HCT116 (cell line): ENCODE data around the gene PREX1. TPM values are rescaled to one million over a fixed set of nuclear protein-coding genes. Genes with fewer than 3 reads are reported as not detected.

Source experiments
- ATAC-seq: fragments of 200-7000 bp; cut with Tn5 transposase; 2 replicates; pipeline ENCODE4 v1.9.1; 2020; ENCODE audit warnings: mild to moderate bottlenecking, moderate library complexity
- BruUV-seq: library from RNA; stranded (reverse); fragments of 400-500 nt; replicated peaks from 2 replicates; lab custom pipeline; 2021; lab: Mats Ljungman, UMichigan
- CTCF ChIA-PET: fragments of 300-600 bp; sonication (Branson Sonifier 250); formaldehyde crosslinking; loops from one replicate; lab custom pipeline; 2021; ENCODE audit warnings: antibody characterized with exemption; lab: Charles Lee
- POLR2A ChIA-PET: fragments of 300-600, 350-600 bp; sonication (Branson Sonifier 250); formaldehyde crosslinking; loops from one replicate; lab custom pipeline; 2021; ENCODE audit warnings: antibody characterized with exemption; lab: Charles Lee
- RAD21 ChIA-PET, 2 experiments: fragments of 300-600 bp; sonication (Branson Sonifier 250); formaldehyde crosslinking; loops; one replicate each; lab custom pipeline; 2023; ENCODE audit warnings: low total read pairs in 2 of 2; ENCODE audit not compliant: uncharacterized antibody in 2 of 2, unreplicated experiment in 2 of 2, low non-redundant PET in 1 of 2; lab: Charles Lee
- DNase-seq: peaks from one replicate; pipeline ENCODE4 v3.0.0-alpha.2; 2010; ENCODE audit warnings: low read depth, low spot score
- H2AFZ ChIP-seq: fragments of 200-600 bp; shearing (Covaris generic), sonication (generic); 2 replicates; pipeline ENCODE4 v1.6.1; 2017; ENCODE audit warnings: low read depth, mixed run types, mixed read lengths, antibody characterized with exemption, low read length; ENCODE audit not compliant: poor library complexity, severe bottlenecking
- H3K27ac ChIP-seq: 2 replicates; pipeline ENCODE4 v1.5.1; 2012; ENCODE audit warnings: low read depth, low read length
- H3K27me3 ChIP-seq: fragments of 200-600 bp; sonication (generic); 2 replicates; pipeline ENCODE4 v1.6.1; 2016; ENCODE audit warnings: mixed run types, low read length, mixed read lengths; ENCODE audit not compliant: insufficient read depth
- H3K36me3 ChIP-seq, 2 experiments: fragments of 200-500 bp in 1 of 2; fragments of 200-600 bp in 1 of 2; sonication (Bioruptor generic) in 1 of 2; sonication (generic) in 1 of 2; 2 replicates each; pipeline versions ENCODE4 v1.5.1 to v1.6.1; 2014 to 2016; ENCODE audit warnings: low read length in 2 of 2, inconsistent platforms in 1 of 2, mixed read lengths in 1 of 2, mixed run types in 1 of 2; ENCODE audit not compliant: insufficient read depth in 2 of 2, control insufficient read depth in 1 of 2
- H3K4me1 ChIP-seq, 2 experiments: fragments of 200-600 bp in 1 of 2; sonication (generic) in 1 of 2; 2 replicates each; pipeline versions ENCODE4 v1.5.1 to v1.6.1; 2012 to 2017; ENCODE audit warnings: low read length in 2 of 2, inconsistent platforms in 1 of 2, mild to moderate bottlenecking in 1 of 2, mixed read lengths in 1 of 2, mixed run types in 1 of 2, moderate library complexity in 1 of 2; ENCODE audit not compliant: insufficient read depth in 2 of 2, control insufficient read depth in 1 of 2
- H3K4me2 ChIP-seq: fragments of 200-600 bp; sonication (generic); 2 replicates; pipeline ENCODE4 v1.6.1; 2017; ENCODE audit warnings: mixed run types, low read length, mixed read lengths
- H3K4me3 ChIP-seq, 2 experiments: fragments of 200-600 bp in 1 of 2; sonication (generic) in 1 of 2; replicated peaks in 1 of 2; 2 replicates each; pipeline ENCODE4 v1.5.1; 2011 to 2016; ENCODE audit warnings: low read length in 2 of 2, control low read depth in 1 of 2, low read depth in 1 of 2, mild to moderate bottlenecking in 1 of 2, mixed read lengths in 1 of 2, mixed run types in 1 of 2
- H3K79me2 ChIP-seq: fragments of 200-600 bp; sonication (generic); 2 replicates; pipeline ENCODE4 v1.6.1; 2017; ENCODE audit warnings: mild to moderate bottlenecking, mixed run types, low read length, moderate library complexity, mixed read lengths; ENCODE audit not compliant: insufficient read depth
- H3K9ac ChIP-seq: fragments of 200-600 bp; sonication (generic); 2 replicates; pipeline ENCODE4 v1.6.1; 2016; ENCODE audit warnings: low read length, mixed read lengths
- H3K9me2 ChIP-seq: fragments of 200-600 bp; sonication (generic), shearing (Covaris generic); 2 replicates; pipeline ENCODE4 v1.6.1; 2017; ENCODE audit warnings: mixed run types, mild to moderate bottlenecking, moderate library complexity; ENCODE audit not compliant: insufficient read depth
- H3K9me3 ChIP-seq, 2 experiments: fragments of 200-500 bp in 1 of 2; fragments of 200-600 bp in 1 of 2; sonication (Bioruptor generic) in 1 of 2; sonication (generic) in 1 of 2; 2 replicates each; pipeline ENCODE4 v1.6.1; 2014 to 2017; ENCODE audit warnings: low read length in 2 of 2, mixed read lengths in 2 of 2, inconsistent platforms in 1 of 2, low read depth in 1 of 2, mild to moderate bottlenecking in 1 of 2, mixed run types in 1 of 2, moderate library complexity in 1 of 2; ENCODE audit not compliant: control insufficient read depth in 1 of 2, insufficient read depth in 1 of 2
- H4K20me1 ChIP-seq: fragments of 200-600 bp; sonication (generic), shearing (Covaris generic); 2 replicates; pipeline ENCODE4 v1.6.1; 2017; ENCODE audit warnings: mixed run types, mild to moderate bottlenecking, moderate library complexity; ENCODE audit not compliant: insufficient read depth
- ATF3 ChIP-seq: IDR thresholded peaks from 2 replicates; pipeline ENCODE4 v1.6.1; 2012
- CBX3 ChIP-seq: IDR thresholded peaks from 2 replicates; pipeline ENCODE4 v1.6.1; 2012; ENCODE audit warnings: low read depth
- CEBPB ChIP-seq: IDR thresholded peaks from 2 replicates; pipeline ENCODE4 v1.6.1; 2012; ENCODE audit warnings: low read depth
- CTCF ChIP-seq, 3 experiments: fragments of 200-600 bp in 1 of 3; sonication (generic) in 1 of 3; IDR thresholded peaks in 2 of 3; conservative IDR thresholded peaks in 1 of 3; 2 replicates each; pipeline ENCODE4 v1.5.1; 2012 to 2017; ENCODE audit warnings: low read depth in 2 of 3, low read length in 2 of 3, antibody characterized with exemption in 1 of 3, borderline replicate concordance in 1 of 3, control low read depth in 1 of 3, mild to moderate bottlenecking in 1 of 3, mixed read lengths in 1 of 3, mixed run types in 1 of 3, moderate library complexity in 1 of 3; ENCODE audit not compliant: insufficient read depth in 1 of 3
- ELF1 ChIP-seq: IDR thresholded peaks from 2 replicates; pipeline ENCODE4 v1.6.1; 2012; ENCODE audit warnings: low read depth, borderline replicate concordance
- EZH2phosphoT487 ChIP-seq: fragments of 200-600 bp; IDR thresholded peaks from 2 replicates; pipeline ENCODE4 v1.6.1; 2018; ENCODE audit warnings: antibody characterized with exemption, borderline replicate concordance
- FOSL1 ChIP-seq: IDR thresholded peaks from 2 replicates; pipeline ENCODE4 v1.6.1; 2012; ENCODE audit warnings: low read depth
- JUND ChIP-seq: IDR thresholded peaks from 2 replicates; pipeline ENCODE4 v1.6.1; 2012
- MAX ChIP-seq: IDR thresholded peaks from 2 replicates; pipeline ENCODE4 v1.6.1; 2012
- POLR2A ChIP-seq: IDR thresholded peaks from 2 replicates; pipeline ENCODE4 v1.7.0; 2011; ENCODE audit warnings: borderline replicate concordance; ENCODE audit not compliant: insufficient read depth, insufficient read length; ENCODE audit errors: extremely low read depth
- POLR2AphosphoS5 ChIP-seq: IDR thresholded peaks from 2 replicates; pipeline ENCODE4 v1.6.1; 2011; ENCODE audit warnings: mild to moderate bottlenecking, low read depth, low read length, moderate library complexity
- RAD21 ChIP-seq: IDR thresholded peaks from 2 replicates; pipeline ENCODE4 v1.6.1; 2012; ENCODE audit warnings: low read depth, mild to moderate bottlenecking
- REST ChIP-seq: IDR thresholded peaks from 2 replicates; pipeline ENCODE4 v1.6.1; 2012; ENCODE audit warnings: low read depth
- SIN3A ChIP-seq: IDR thresholded peaks from 2 replicates; pipeline ENCODE4 v1.6.1; 2012; ENCODE audit warnings: low read depth
- ZBTB33 ChIP-seq: IDR thresholded peaks from 2 replicates; pipeline ENCODE4 v1.6.1; 2011; ENCODE audit warnings: mild to moderate bottlenecking, low read length, moderate library complexity; ENCODE audit not compliant: insufficient replicate concordance; ENCODE audit errors: extremely low read depth
- ZNF274 ChIP-seq: fragments of 200-500 bp; sonication (Bioruptor generic); IDR thresholded peaks from 2 replicates; pipeline ENCODE4 v1.6.1; 2014; ENCODE audit warnings: mild to moderate bottlenecking, low read depth, low read length, inconsistent platforms
- intact Hi-C: fragments of 100-400 bp; cut with micrococcal nuclease; formaldehyde crosslinking; loops from 2 replicates; pipeline ENCODE4 v1.10.0; 2022
- total RNA-seq: library from RNA; stranded (reverse); gene quantifications from one replicate; pipeline ENCODE4 v1.2.1, GENCODE V29; 2021; ENCODE audit not compliant: unreplicated experiment

The PREX1 gene
- total RNA-seq, 1 experiment from 2014 or later, result 6.1 TPM

- Histone ChIP-seq H4K20me1 (no peaks in the 10 kb centered on the region), H3K4me3 (no peak overlapping the region), H3K36me3 (no peaks in the 10 kb centered on the region), H3K27ac (no peak overlapping the region), H3K9me2 (no peaks in the 10 kb centered on the region), H3K9ac (no peak overlapping the region), H3K4me2 (no peak overlapping the region), H2AFZ (no peak overlapping the region), H3K79me2 (no peaks in the 10 kb centered on the region), H3K27me3 (peaks cover 2% of the 10 kb centered on the region; the same call in 1 of the 2 replicates), H3K9me3 (no peaks in the 10 kb centered on the region), H3K4me1 (no peaks in the 10 kb centered on the region; a peak in 1 of 4 replicates)
- POLR2A ChIA-PET, result no interaction called here
- intact Hi-C loops, result no loop called here
- RAD21 ChIA-PET, result no interaction called here
- ATAC-seq (no peak), DNase-seq (no peak)
- TF ChIP-seq ZNF274 (no peak), EZH2phosphoT487 (no peak), POLR2A (no peak), RAD21 (no peak), REST (no peak), ELF1 (no peak), CEBPB (no peak), FOSL1 (no peak), JUND (no peak), CTCF (IDR thresholded peaks at IDR 0.05 in 2 of 3, conservative IDR thresholded peaks at IDR 0.05 in 1 of 3; ENCODE audit: borderline replicate concordance in 1 of 3, insufficient read depth in 1 of 3, low read depth in 2 of 3, low read length in 2 of 3) (no peak), ZBTB33 (no peak), CBX3 (no peak), SIN3A (no peak), ATF3 (no peak), MAX (no peak), POLR2AphosphoS5 (no peak)
- BruUV-seq, result no TSS peak
- CTCF ChIA-PET, result interaction anchor here (1.2 to 2.5 kb wide), 2 partner anchors 25 to 809 kb away, joined by 3 to 6 read pairs; no protein-coding TSS in a partner anchor
Observed at GRCh38 chr20:48595495-48596333, 232.1 kb downstream of the PREX1 start.
